Measurements from ENCODE around the gene ELL3. TPM values are rescaled to one million over a fixed set of nuclear protein-coding genes. Genes with fewer than 3 reads are reported as not detected.

ELL3 gene
- total and polyA plus RNA-seq, 2 of the 8 experiments (the other 6 are each of a cell fraction or from before 2014, with no cell fraction given), result 9.2 to 13.7 TPM

- H3K14ac ChIP-seq (ENCODE audit: insufficient read length), result no peak overlapping the region
- peaks cover 0 to 3% of the 10 kb centered on the region in 2 experiments; a peak in 1 of 4 replicates for H3K79me2 ChIP-seq (ENCODE audit: control insufficient read depth in 1 of 2, insufficient read depth in 2 of 2, low read length in 2 of 2)
- H2AK5ac ChIP-seq (ENCODE audit: low read depth, low read length), result no peak overlapping the region
- H2BK120ac ChIP-seq (replicated peaks; ENCODE audit: low read depth, low read length), result no peak overlapping the region
- H3K4me1 ChIP-seq (replicated peaks in 1 of 4; ENCODE audit: control insufficient read depth in 3 of 4, insufficient read depth in 4 of 4, low read length in 3 of 4), result no peaks in the 10 kb centered on the region
- no peak overlapping the region for H4K8ac ChIP-seq (ENCODE audit: extremely low read depth, insufficient read depth, low read length)
- POLR2A ChIA-PET (ENCODE audit: partially characterized antibody), result interaction anchor here (1.2 kb wide), 1 partner anchor 9 kb away, joined by 4 read pairs; no protein-coding TSS in a partner anchor
- H3K56ac ChIP-seq (replicated peaks; ENCODE audit: insufficient read length, low read depth, low read length), result no peak overlapping the region
- H2AFZ ChIP-seq (ENCODE audit: low read length), result no peak overlapping the region
- H2BK15ac ChIP-seq (ENCODE audit: low read length), result no peak overlapping the region
- no peak overlapping the region for H4K91ac ChIP-seq (replicated peaks; ENCODE audit: insufficient read length, low read length)
- no peak overlapping the region for H3K4me2 ChIP-seq (ENCODE audit: insufficient read depth in 1 of 2, low read depth in 2 of 2, low read length in 2 of 2)
- CTCF ChIA-PET (ENCODE audit: partially characterized antibody), result no interaction called here
- no peak overlapping the region for H4K5ac ChIP-seq (ENCODE audit: insufficient read length, low read depth, low read length)
- no peak overlapping the region for H2BK20ac ChIP-seq (ENCODE audit: low read length)
- DNase-seq (ENCODE audit: low read depth in 1 of 2, low spot score in 2 of 2) (no peak), FAIRE-seq (no peak)
- H3K27me3 ChIP-seq (replicated peaks in 1 of 4; ENCODE audit: control insufficient read depth in 3 of 4, extremely low read depth in 1 of 4, insufficient read depth in 3 of 4, low read length in 3 of 4), result no peaks in the 10 kb centered on the region
- 91% methylated on average over 6 of the region's 6 CpGs; no CpG with 5 or more reads in 1 of the 2 experiments for WGBS, 2 experiments (ENCODE audit: extremely low coverage in 1 of 2, insufficient coverage in 1 of 2, insufficient read length in 1 of 2, insufficient replicate concordance in 2 of 2, low coverage in 1 of 2, low lambda C conversion rate in 2 of 2, missing lambda C conversion rate in 1 of 2)
- no peak overlapping the region for H3K23ac ChIP-seq (ENCODE audit: insufficient read length)
- no peaks in the 10 kb centered on the region for H3K9me3 ChIP-seq (ENCODE audit: insufficient read depth in 2 of 2, low read depth in 1 of 2, low read length in 1 of 2)
- peaks cover 3 to 4% of the 10 kb centered on the region in 2 experiments for H4K20me1 ChIP-seq (replicated peaks in 1 of 2; ENCODE audit: control insufficient read depth in 1 of 2, insufficient read depth in 2 of 2, low read length in 2 of 2)
- no peaks in the 10 kb centered on the region for H3K23me2 ChIP-seq (ENCODE audit: low read depth, low read length)
- no peak overlapping the region for H3K18ac ChIP-seq (ENCODE audit: extremely low read depth, low read length)
- H3K27ac ChIP-seq (ENCODE audit: low read depth, low read length), result no peak overlapping the region
- H3K4ac ChIP-seq (replicated peaks; ENCODE audit: insufficient read length, low read depth, low read length), result no peak overlapping the region
- peaks cover 37 to 91% (median 75%) of the 10 kb centered on the region in 4 experiments for H3K36me3 ChIP-seq (ENCODE audit: control insufficient read depth in 2 of 4, insufficient read depth in 4 of 4, low read length in 3 of 4)
- no peak overlapping the region for H2BK5ac ChIP-seq (ENCODE audit: low read depth, low read length)
- no peak overlapping the region for H2BK12ac ChIP-seq (ENCODE audit: low read depth, low read length)
- H3K9ac ChIP-seq (replicated peaks in 1 of 4; ENCODE audit: extremely low read depth in 1 of 4, low read depth in 3 of 4, low read length in 3 of 4), result no peak overlapping the region
- no peak overlapping the region for H3K4me3 ChIP-seq (ENCODE audit: extremely low read depth in 1 of 4, insufficient read depth in 2 of 4, low read depth in 3 of 4, low read length in 4 of 4)
- H3K79me1 ChIP-seq (ENCODE audit: low read depth, low read length), result no peaks in the 10 kb centered on the region; the same call in 1 of the 2 replicates
- no peak for TF ChIP-seq RFX5 (IDR thresholded peaks at IDR 0.05; ENCODE audit: borderline replicate concordance, low read depth, low read length)
- TF ChIP-seq CBX8 (IDR thresholded peaks at IDR 0.05; ENCODE audit: borderline replicate concordance, low read depth, low read length), result no peak
- no peak for TF ChIP-seq RNF2 (IDR thresholded peaks at IDR 0.05; ENCODE audit: borderline replicate concordance, low read depth, low read length, missing control alignments, poor library complexity, severe bottlenecking)
- TF ChIP-seq EGR1 (IDR thresholded peaks at IDR 0.05; ENCODE audit: borderline replicate concordance, low read depth, low read length), result no peak
- no peak for TF ChIP-seq ZNF274 (IDR thresholded peaks at IDR 0.05; ENCODE audit: borderline replicate concordance, extremely low read depth, low read length)
- no peak for TF ChIP-seq JUN (IDR thresholded peaks at IDR 0.05; ENCODE audit: low read depth, low read length)
- TF ChIP-seq E2F6 (IDR thresholded peaks at IDR 0.05), result no peak
- no peak for TF ChIP-seq USF2 (IDR thresholded peaks at IDR 0.05; ENCODE audit: low read length)
- no peak for TF ChIP-seq MAFK (IDR thresholded peaks at IDR 0.05; ENCODE audit: low read depth, low read length)
- TF ChIP-seq YY1 (IDR thresholded peaks at IDR 0.05; ENCODE audit: low read depth, low read length), result no peak
- TF ChIP-seq RAD21 (IDR thresholded peaks at IDR 0.05 in 1 of 2, conservative IDR thresholded peaks at IDR 0.05 in 1 of 2; ENCODE audit: low read depth in 2 of 2, low read length in 2 of 2), result no peak
Observed at GRCh38 chr15:43762824-43763223, 13.9 kb downstream of the ELL3 start.
